GM19043 (cell line): ENCODE results near the gene ARHGAP25.

Experiments
- ATAC-seq: cut with Tn5 transposase; IDR thresholded peaks from one replicate; pipeline ENCODE4 v1.9.1; 2021; ENCODE audit warnings: low read depth; ENCODE audit not compliant: unreplicated experiment

Gene ARHGAP25

GRCh38 chr2:68717305-68717661, 17.3 kb upstream of the ARHGAP25 start:
- no peak for ATAC-seq

- no peak for ATAC-seq
These were observed 14.7 kb upstream of the ARHGAP25 start for GRCh38 chr2:68719912-68720311.

GRCh38 chr2:68720665-68721064, 13.9 kb upstream of the ARHGAP25 start:
- ATAC-seq: no peak

- peak; percentile 64 for ATAC-seq
These were observed 13.0 kb upstream of the ARHGAP25 start for GRCh38 chr2:68721482-68722101.

- ATAC-seq: no peak
These were observed 11.9 kb upstream of the ARHGAP25 start for GRCh38 chr2:68722712-68723111.

- no peak for ATAC-seq
These were observed 11.4 kb upstream of the ARHGAP25 start for GRCh38 chr2:68723181-68723580.

GRCh38 chr2:68726100-68726499, 8.5 kb upstream of the ARHGAP25 start:
- ATAC-seq: no peak

- peak; percentile 97 for ATAC-seq
These were observed 7.8 kb upstream of the ARHGAP25 start for GRCh38 chr2:68726608-68727367.

GRCh38 chr2:68727683-68728375, 6.8 kb upstream of the ARHGAP25 start:
- ATAC-seq: no peak

- no peak for ATAC-seq
These were observed 3.8 kb upstream of the ARHGAP25 start for GRCh38 chr2:68730828-68731227.

- ATAC-seq: no peak
These were observed 2.3 kb upstream of the ARHGAP25 start for GRCh38 chr2:68732036-68732932.

- ATAC-seq: no peak
These were observed 1.2 kb upstream of the ARHGAP25 start for GRCh38 chr2:68733365-68733764.

GRCh38 chr2:68734176-68734575, 435 bp upstream of the ARHGAP25 start:
- ATAC-seq: no peak

- ATAC-seq: no peak
These were observed 1.5 kb downstream of the ARHGAP25 start for GRCh38 chr2:68736086-68736485.

GRCh38 chr2:68737711-68738110, 3.1 kb downstream of the ARHGAP25 start:
- ATAC-seq: no peak

- no peak for ATAC-seq
These were observed 4.4 kb downstream of the ARHGAP25 start for GRCh38 chr2:68738906-68739594.

- no peak for ATAC-seq
These were observed 5.2 kb downstream of the ARHGAP25 start for GRCh38 chr2:68739595-68740399.

- ATAC-seq: no peak
These were observed 5.8 kb downstream of the ARHGAP25 start for GRCh38 chr2:68740400-68740914.

- ATAC-seq: no peak
These were observed 6.6 kb downstream of the ARHGAP25 start for GRCh38 chr2:68741238-68741637.
